NCI-H2227 (cell line): Measurements from ENCODE around the gene ATOH8.

Source experiments
- DNase-seq: peaks from one replicate; lab custom pipeline; 2025; ENCODE audit not compliant: unreplicated experiment; lab: John Stamatoyannopoulos, UW

The ATOH8 gene

DNA sequence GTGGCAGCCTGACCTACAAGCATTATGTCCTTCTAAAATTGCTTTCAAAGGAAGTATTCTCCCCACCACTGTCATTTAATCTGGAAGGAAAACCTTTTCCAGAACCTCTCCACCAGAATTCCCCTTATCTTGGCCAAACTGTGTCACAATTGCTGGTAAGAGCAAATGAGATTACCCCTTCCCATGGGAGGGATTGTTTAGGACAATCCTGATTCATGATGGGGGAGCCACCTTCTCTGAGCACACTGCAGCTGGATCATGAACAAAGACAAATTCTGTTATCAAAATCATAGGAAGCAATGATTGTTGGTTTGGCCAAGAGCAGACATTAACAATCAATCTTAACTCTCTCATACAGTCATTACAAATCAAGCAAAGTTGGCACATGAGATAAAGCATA, 18.1 kb upstream of the ATOH8 start:
- DNase-seq: no peak

DNA sequence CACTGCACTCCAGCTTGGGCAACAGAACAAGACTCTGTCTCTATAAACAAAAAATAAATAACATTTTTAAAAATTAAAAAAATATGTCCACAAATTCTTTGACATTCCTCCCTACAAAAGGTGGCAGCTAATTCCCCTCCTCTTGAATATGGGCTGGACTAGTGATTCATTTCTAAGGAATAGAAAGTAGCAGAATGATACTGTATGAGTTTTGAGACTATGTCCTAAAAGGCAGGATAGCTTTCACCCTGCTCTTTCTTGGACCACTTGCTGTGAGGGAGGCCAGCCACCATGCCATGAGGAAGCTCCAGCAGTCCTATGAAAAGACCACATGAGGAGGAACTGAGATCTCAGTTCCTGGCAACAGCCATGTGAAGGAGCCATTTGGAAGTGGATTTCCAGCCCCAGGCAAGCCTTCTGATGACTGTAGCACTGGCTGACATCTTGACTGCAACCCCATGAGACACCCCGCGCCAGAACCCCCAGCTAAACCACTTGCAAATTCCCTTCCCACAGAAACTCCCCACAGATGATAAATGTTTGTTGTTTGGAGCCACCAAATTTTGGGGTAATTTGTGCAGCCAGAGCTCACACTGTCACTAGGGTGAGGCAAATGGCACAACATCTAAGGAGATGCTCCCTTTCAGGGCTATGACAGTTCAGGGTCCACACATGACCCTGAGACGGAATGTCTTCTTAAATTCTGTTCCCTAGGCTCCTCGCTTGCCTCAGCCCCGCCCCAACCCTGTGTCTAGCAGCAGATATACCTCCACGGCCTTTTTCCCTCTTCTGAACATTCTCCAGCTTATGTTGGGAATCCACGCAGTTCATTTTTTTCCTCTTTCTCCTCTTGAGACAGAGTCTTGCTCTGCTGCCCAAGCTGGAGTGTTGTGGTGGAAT, 17.1 kb upstream of the ATOH8 start:
- no peak for DNase-seq

DNA sequence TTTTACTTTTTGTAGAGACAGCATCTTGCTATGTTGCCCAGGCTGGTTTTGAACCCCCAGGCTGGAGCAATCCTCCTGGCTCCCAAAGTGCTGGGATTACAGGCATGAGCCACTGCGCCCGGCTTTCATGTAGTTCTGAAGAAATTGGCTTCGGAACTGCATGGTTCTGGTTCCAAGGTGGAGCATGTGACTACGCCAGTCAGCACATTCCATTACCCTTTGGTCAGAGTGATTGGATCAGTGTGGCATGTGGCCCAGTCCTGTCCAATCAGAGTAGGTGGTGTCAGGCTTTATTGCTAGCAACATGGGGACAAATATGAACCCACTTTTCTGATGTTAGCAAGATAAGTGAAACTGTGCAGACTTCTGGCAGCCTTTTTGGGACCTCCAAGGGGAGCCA, 16.3 kb upstream of the ATOH8 start:
- DNase-seq: no peak

DNA sequence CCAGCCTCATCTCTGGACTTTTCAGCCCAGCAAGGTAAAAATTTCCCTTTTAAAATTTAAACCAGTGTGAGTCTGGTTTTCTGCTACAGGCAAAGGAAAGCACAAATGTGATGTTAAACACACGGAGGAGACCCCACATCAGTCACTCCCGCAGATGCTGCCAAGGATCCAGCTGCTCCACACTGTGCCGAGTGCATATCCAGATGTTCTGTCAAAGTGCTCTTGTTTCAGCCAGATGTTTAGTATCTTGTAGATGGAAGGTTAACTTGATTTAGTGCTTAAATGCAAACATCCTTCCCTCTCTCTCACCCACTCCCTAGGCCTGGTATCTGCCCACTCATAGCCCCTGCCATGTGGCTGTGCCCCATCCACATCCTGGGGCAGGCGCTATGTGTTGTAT, 15.8 kb upstream of the ATOH8 start:
- no peak for DNase-seq

DNA sequence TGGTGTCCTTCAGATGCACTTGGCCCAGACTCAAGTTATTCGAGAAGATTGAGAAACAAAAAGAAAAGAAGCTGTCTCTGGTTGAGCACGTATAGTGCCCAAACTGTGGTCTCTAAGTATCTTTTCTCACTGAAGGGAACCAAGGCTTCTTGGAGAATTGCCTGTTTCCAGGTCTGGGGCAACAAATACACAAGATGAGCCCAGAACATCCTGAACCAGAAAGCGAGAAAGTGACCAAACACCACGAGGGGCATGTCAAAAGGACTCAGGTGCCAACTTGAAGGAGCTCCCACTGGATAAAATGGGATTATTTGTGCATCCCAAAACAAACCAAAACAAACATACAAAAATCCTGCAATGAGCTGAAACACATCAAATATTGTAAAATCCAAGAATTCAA, 13.6 kb upstream of the ATOH8 start:
- no peak for DNase-seq

DNA sequence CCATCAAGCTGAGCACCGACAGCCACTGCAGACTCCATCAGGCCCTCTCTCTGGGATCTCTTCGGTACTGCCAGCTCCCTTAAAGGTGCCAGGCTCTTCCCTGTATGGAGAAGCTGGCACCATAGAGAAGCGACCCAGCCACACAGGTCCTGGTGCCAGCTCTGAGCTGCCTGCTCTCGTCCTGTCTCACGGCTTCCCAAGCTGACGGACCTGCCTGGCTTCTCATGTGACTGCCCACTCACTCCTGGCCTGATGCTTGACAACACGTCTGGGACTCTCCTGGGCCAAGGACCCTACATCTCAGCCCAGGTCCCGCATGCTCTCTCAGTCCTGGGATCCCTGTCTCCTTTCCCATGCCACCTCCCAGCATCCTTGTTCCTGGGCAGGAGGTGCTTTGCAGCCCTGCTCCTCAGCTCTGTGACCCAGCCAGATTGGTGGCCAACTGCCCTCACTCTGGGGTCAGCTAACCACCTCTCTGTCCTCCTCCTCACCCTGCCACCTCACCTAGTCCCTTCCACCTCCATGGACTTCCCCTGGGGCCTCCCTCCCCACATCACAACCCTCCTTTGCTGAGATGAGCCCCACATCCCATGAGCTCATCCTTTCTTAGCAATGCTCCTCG, 12.5 kb upstream of the ATOH8 start:
- DNase-seq: no peak

DNA sequence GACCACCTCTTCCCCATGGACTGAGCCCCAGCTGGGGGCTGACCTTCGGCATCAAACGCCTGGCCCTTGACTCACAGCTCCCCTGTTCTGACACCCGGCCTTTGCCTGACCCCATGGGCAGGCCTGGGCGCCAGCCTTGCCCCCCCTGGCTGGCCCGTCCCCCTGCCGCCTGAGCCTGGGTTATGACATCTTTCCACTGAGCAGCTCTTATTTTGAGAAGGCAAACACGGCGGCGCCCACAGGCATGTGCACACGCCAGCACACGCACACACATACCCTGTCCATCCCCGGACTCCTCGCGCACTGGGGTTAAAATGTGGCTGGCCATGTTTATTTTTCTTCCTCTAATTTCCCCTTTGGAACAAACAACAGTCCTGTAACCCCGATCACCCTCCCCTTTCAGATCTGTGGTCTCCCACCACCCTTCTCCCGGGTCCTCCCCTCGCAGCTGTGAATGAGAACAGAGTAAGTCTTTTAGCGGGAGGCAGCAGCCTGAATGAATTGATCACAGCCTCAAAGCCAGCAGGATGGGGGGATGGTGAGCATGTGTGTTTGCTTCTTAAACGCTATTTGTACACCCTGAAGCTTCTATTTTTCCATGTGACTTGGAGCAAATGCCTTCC, 11.8 kb upstream of the ATOH8 start:
- peak; percentile 82 for DNase-seq

DNA sequence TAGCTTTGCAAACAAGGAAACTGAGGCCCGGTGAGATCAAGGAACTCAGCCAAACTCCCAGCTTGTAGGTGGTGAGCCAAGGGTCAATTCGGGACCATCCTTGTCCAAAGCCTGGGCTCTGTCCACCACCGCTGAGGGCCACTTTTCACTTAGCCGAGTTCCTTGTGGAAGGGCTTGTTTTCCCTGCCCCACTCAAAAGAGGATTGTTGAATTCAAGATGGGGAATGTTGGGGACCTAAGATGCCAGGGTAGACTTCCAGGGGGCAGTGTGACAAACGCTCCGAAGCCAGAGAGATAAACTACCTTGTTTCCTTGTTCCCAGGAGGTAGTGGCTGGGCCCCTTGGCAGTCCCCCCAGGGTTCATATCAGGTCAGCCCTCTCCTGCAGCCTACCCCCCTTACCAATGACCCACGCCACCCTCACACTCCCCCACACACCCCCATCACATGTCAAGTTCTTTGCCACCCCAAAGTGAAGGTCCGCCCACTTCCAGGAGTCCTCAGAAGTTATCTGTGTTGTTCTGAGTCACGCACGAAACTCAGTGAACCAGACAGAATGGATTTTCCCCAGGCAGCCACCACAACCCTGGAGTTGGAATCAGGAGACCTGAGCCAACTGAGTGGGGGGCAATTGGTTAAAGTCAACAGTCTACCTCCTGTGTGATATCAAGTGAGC, 10.3 kb upstream of the ATOH8 start:
- DNase-seq: no peak

DNA sequence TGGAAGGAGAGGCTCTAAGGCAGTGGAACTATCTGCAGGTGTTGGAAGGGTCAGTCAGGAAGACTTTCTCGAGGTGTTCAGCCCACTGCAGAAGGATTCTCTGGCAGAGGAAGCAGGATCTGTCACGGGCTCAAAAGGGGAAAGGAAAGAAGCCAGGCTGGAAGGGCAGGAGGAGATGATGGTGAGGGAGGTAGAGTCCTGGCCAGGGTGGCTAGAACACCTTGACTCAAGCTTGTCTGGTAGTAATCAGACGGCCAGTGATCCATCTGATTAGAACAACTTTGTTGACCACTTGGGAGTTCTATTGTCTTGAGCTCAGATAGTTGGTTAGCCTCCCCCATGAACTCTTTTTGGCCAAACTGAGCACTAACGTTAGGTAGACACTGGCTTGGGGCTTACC, 9.7 kb upstream of the ATOH8 start:
- no peak for DNase-seq

DNA sequence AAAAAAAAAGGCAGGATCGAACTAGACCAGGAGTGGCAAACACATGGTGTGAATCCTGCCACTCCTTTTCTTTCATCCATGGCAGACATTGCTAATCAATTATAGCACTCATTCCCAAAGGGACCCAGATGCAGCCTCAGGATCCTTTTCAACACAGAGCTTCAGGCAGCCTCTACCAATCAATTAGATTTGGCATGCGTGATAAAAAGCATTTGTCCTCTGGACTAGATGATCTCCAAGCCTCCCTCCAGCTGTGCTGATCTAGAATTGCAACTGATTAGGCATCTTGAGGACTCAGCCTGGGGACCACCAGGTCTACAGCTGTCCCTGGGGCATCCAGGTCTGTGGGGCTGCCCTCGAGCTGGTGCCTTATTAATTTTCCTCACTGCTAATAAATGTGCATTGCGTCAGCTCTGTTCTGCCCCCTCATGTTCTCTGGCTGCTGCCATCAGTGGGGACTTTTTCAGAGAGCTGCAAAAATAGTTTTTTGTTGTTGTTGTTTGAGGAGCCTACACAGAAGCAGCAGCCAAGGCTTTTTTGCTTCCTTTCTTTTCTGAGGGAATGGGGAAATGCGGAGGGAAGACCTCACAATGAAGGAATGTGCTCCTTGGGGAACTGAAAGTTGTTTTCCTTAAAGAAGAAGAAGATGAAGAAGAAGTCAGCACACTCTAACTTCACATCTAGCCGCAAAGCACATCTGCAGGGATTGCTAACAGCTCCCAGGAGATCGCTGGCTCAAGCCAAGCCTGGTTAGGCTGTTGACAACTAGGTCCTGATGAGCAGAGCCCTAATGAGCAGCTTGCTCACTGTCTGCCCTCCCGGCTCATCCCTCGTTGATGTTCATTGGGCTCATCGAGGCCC, 8.8 kb upstream of the ATOH8 start:
- no peak for DNase-seq

DNA sequence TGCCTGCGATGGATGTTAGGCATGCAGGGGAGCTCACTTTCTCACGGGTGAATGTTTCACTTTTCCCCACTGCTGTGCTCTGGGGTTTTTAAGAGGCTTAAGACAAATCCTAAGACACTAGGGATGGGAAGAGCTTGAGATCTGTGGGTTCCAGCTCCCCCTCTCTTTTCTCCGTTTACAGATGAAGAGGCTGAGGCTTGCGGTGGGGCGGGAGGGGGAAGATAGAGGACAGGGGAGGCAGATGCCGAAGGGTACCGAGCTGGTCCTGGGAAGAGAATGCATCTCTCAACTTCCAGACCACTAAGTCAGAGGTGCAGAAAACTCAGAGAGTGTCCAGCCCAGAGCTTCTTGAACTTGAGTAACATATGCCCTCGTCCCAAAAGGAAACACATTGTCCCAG, 8.2 kb upstream of the ATOH8 start:
- DNase-seq: no peak

DNA sequence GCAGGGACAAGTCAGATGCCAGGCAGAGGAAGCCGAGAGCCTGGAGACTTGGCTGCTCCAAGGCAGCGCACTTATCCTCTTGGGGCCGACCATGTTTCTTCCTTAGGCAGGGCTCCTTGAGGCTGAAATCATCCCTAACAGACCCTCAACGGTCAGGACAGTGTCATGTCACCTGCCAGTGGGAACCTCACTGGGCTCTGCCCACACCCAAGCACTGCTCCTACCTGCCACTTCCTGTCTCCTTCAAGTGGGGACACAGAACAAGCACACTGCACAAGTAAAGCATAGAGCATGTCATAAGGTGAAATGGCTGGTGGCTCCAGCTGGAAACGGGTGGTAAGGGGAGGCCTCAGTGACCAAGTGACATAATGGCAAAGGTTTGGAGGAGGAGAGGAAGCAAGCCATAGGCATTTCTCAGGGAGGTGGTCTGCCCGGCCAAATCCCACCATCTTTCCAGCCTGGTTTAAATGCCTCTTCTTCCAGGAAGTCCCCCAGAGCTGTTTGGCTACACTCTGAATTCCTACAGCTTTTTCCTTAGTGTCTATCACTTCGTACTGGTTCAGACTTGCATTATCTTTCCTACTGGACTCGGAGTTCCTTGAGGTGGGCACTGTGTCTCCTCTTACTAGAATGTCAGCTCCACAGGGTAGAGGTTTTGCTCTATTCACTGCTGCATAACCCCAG, 7.3 kb upstream of the ATOH8 start:
- DNase-seq: no peak

DNA sequence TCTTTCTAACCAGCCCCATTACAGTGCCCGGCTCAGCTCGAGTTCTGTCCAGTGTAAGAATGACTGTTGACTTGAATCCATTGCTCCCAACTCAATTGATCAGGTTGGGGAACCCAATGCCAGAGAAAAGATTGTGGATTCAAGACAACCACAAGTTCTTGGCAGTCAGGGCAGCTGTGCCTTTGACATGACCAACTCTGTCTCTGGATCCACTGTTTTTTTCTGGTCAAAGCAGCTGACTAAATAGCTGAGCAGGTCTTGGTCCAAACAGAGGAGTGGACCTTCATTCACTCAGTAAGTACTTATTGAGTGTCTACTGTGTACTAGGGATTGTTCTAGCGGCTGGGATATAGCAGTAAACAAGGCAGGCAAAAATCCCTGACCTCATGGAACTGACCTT, 6.3 kb upstream of the ATOH8 start:
- no peak for DNase-seq

DNA sequence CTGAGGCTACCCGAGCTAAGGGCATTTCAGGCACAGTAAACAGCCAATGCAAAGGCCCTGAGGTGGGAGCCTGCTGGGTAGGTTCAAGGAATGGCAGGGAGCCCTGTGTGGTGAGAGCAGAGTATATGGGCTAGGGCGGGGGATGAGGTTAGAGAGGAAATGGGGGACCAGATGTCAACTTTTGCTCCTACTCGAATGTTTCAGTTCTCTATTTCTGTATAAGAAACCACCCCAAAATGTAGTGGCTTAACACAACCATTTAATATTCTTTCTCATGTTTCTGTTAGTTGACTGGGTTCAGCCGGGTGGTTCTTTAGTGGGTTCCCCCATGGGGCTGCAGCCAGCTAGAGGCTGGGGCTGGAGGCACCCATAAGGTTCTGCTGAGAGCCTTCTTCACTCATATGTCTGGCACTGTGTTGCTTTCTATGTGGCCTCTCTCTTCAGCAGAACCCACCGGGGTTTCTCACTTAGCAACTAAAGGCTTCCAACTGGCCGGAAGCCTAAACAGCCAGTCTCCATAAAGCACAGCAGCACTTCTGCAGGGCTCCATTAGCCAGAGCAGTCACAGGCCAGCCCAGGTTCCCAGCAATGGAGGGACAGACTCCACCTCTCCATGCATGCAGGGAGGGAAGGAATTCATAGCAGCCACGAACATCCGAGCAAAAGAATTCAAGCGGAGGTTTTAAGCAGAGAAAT, 5.6 kb upstream of the ATOH8 start:
- no peak for DNase-seq

DNA sequence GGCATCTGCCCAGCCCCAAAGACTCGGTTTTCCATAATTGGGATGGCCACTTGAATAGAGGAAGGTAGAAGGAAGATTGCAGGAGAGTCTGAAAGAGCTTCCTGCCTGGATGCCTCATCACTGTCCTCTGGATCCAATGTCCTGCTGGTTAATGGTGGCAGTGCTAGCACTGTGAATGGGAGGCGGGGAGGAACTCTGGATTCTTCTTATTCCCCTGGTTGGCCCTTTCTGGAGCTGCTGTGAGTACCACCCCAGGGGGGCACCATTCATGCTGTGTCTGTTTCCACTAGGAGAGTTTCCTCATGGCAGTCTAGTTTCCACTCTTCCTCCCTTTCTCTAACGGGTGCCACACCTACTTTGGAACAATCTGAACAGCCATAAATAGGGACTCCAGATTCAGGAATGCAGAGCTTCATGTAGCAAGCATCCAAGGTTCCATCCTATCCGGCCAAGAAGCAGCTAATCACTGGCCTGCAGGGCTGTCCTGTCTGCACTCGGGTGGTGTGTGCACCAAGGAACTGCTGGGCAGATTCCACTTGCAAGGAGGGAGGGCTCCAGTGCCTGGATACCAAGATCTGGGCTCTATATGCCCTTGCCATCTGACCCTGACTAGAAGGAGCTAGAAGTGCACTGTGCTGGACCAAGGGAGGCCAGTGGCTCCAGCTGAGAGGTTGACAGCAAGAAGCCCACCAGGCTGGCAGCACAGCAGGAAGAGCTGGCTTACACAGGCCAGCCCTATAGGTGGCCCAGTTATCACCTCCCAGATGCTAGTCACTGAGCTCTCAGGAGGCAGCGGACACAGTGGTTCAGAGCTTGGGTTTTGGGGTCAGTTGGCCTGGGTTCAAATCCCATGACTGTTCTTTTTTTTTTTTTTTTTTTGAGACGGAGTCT, 4.6 kb upstream of the ATOH8 start:
- peak; percentile 21 for DNase-seq

DNA sequence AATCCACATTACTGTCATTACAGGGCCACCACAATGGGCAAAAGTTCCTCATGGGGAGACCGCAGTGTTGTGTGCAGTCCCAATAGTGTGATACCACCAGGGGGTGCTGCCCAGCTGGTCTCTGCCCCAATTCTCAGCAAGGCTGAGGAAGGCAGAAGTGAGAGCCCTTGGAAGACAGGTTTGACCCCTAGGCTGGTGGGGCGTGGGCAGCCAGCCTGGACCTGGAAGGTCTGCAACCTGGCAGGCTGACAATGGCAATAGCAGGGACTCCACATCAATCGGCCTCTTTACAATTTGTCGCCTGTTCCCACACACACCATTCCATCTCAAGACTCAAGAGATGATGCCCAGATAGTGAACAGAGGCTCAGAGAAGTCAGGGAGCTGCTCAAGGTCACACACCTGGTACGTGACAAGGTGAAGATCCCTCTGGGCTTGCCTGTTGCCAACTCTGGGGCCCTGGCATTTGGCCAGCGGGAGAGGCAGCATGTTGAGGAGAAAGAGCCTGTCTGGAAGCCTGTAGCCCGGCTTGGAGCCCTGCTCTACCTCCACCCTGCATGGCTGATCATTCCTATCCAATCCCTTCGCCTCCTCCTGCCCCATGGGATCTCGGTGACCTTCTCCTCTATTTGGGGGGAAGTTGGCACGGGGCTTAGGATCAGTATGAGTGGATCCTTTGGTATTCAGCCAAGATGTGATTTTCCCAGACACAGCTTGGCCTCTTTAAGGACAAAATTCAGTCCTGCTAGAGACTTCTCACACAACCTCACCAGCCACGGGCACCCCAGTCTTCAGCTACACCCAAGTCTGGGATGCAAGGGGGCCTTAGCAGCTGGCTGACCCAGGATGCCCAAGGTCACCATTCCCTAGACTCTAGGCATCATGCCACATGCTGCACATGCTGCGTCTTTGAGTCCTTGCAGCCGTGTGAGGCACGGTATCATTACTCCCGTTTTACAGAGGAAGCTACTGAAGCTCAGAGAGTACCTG, 2.9 kb upstream of the ATOH8 start:
- peak; percentile 53 for DNase-seq

DNA sequence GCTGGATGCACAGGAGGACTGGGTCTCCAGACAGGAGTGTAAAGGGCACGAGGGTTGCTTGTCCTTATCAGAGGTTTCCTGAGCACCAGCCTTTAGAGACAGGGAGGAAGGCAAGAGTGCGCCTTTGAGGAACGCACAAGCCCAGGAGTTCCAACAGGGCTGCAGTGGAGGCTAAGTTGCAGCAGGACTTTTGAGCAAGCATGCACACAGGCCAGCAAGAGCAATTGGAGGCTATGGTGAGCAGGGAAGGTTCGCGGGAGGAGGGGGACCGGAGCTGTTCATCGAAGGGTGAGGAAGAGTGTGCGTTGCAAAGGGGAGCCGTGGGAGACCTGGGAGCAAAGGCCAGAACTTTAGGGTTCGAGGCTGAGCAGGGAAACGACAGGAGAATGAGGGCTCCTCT, 2.2 kb upstream of the ATOH8 start:
- DNase-seq: no peak
